CD4-positive, alpha-beta memory T cell (primary cell): Measurements from ENCODE around the gene GAP43. TPM values are rescaled to one million over a fixed set of nuclear protein-coding genes. Genes with fewer than 3 reads are reported as not detected.
A peak's percentile ranks its signal among the peaks of the same experiment; 100 is the strongest.

ENCODE experiments used
- CTCF ChIA-PET: fragments of 350-600 bp; sonication (Branson Sonifier 250); formaldehyde crosslinking; loops from one replicate; lab custom pipeline; 2021; ENCODE audit warnings: inconsistent platforms; ENCODE audit not compliant: partially characterized antibody; lab: Charles Lee
- POLR2A ChIA-PET: fragments of 350-600 bp; sonication (Branson Sonifier 250); formaldehyde crosslinking; loops from one replicate; lab custom pipeline; 2021; ENCODE audit not compliant: partially characterized antibody; lab: Charles Lee
- DNase-seq, 5 donors: peaks; one replicate each; pipeline versions ENCODE4 v3.0.0 to v3.0.0-alpha.2; 2020 to 2022; ENCODE audit warnings: mixed read lengths in 1 of 5
- H3K27ac ChIP-seq: one replicate; pipeline ENCODE4 v1.7.0; 2013; ENCODE audit warnings: low read depth, low read length
- H3K27me3 ChIP-seq: 2 replicates; pipeline ENCODE4 v1.7.0; 2013; ENCODE audit warnings: mild to moderate bottlenecking, low read length, moderate library complexity; ENCODE audit not compliant: insufficient read depth
- H3K36me3 ChIP-seq: 2 replicates; pipeline ENCODE4 v1.7.0; 2013; ENCODE audit warnings: mild to moderate bottlenecking, low read length, moderate library complexity; ENCODE audit not compliant: insufficient read depth
- H3K4me1 ChIP-seq: 2 replicates; pipeline ENCODE4 v1.7.0; 2013; ENCODE audit warnings: mild to moderate bottlenecking, low read length, moderate library complexity; ENCODE audit not compliant: insufficient read depth
- H3K4me3 ChIP-seq, 2 donors: one replicate each; pipeline ENCODE4 v1.7.0; 2013; ENCODE audit warnings: low read length in 2 of 2, mild to moderate bottlenecking in 1 of 2
- H3K9me3 ChIP-seq, 2 donors: one replicate each; pipeline ENCODE4 v1.7.0; 2013; ENCODE audit warnings: low read length in 2 of 2, control low read depth in 1 of 2; ENCODE audit not compliant: control insufficient read depth in 1 of 2
- H3K27ac Mint-ChIP-seq, 7 donors: one replicate each; pipeline ENCODE4 v1.8.0; 2020 to 2021; ENCODE audit warnings: mixed read lengths in 7 of 7, mild to moderate bottlenecking in 6 of 7, inconsistent platforms in 3 of 7, moderate library complexity in 3 of 7
- H3K27me3 Mint-ChIP-seq, 2 donors: one replicate each; pipeline ENCODE4 v1.8.0; 2020 to 2021; ENCODE audit warnings: mixed read lengths in 2 of 2
- H3K36me3 Mint-ChIP-seq, 2 donors: one replicate each; pipeline ENCODE4 v1.8.0; 2020 to 2021; ENCODE audit warnings: mixed read lengths in 2 of 2, inconsistent platforms in 1 of 2, mild to moderate bottlenecking in 1 of 2
- H3K4me1 Mint-ChIP-seq, 4 donors: one replicate each; pipeline ENCODE4 v1.8.0; 2020 to 2021; ENCODE audit warnings: mixed read lengths in 4 of 4, mild to moderate bottlenecking in 1 of 4
- H3K4me3 Mint-ChIP-seq, 8 donors: one replicate each; pipeline ENCODE4 v1.8.0; 2020 to 2021; ENCODE audit warnings: mixed read lengths in 8 of 8, mild to moderate bottlenecking in 7 of 8, moderate library complexity in 6 of 8, inconsistent platforms in 3 of 8
- H3K9me3 Mint-ChIP-seq, 8 donors: one replicate each; pipeline ENCODE4 v1.8.0; 2020 to 2021; ENCODE audit warnings: mixed read lengths in 8 of 8, mild to moderate bottlenecking in 5 of 8, inconsistent platforms in 3 of 8, moderate library complexity in 1 of 8
- intact Hi-C: fragments of 100-400 bp; cut with micrococcal nuclease; formaldehyde crosslinking; loops from one replicate; pipeline ENCODE4 v1.15.1; 2023
- polyA plus RNA-seq, 2 donors: library from polyadenylated mRNA; unstranded; fragments of 300-500 nt; fragmentation: Illumina TruSeq; gene quantifications; one replicate each; pipeline ENCODE4 v1.2.3, GENCODE V29; 2021
- total RNA-seq, 2 experiments: library from RNA; stranded (reverse); gene quantifications; one replicate each; pipeline ENCODE4 v1.2.3, GENCODE V29; 2021

The GAP43 gene
- total and polyA plus RNA-seq, 4 experiments from 2014 or later: not detected

DNA sequence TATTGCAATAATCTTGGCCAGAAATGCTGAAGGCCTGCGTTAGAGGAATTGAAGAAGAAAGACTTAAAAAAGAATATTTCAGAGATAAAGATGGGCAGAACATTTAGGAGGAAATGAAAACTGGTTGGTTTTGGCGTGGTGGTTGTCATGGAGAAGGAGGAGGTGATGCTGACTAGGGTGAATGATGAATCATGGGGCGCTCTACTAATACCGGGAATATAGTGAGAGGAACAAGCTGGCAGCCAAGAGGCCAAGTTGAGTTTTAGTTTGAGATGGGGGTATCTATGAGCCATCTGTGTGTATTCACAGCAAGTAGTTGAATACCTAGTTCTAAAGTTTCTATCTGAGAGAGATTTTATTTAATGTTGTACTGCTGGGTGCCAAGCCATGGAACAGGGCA, 6.8 kb upstream of the GAP43 start:
- no peaks in the 10 kb centered on the region for H3K4me1 Mint-ChIP-seq
- H3K27me3 Mint-ChIP-seq: peaks cover 5 to 7% of the 10 kb centered on the region in 2 donors
- intact Hi-C loops: no loop called here

DNA sequence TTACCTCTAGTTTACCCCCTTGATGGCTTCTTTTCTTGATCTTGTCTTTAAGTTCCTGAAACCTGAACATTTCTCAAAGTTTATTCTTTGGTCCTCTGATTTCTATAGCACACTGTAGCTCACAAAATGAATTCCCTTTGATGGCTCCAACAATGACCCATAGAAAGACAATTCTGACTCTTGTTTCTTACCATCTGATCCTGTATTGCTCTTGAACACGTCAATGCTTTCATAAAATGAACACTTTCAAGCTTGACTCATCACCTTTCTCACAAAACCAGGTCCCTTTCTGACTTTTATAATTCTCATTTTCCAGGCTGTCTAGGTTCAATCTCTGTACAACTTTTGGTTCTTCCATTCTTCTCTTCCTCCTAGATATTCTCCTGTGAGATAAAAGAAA, 5.7 kb upstream of the GAP43 start:
- Histone ChIP-seq H3K36me3 (no peaks in the 10 kb centered on the region), H3K4me3 (no peak overlapping the region), H3K9me3 (no peaks in the 10 kb centered on the region), H3K27ac (no peak overlapping the region), H3K27me3 (no peaks in the 10 kb centered on the region), H3K4me1 (no peaks in the 10 kb centered on the region)
- DNase-seq: no peak
- no peaks in the 10 kb centered on the region for H3K4me1 Mint-ChIP-seq
- ChIA-PET POLR2A (no interaction called here), CTCF (no interaction called here)
- peaks cover 3 to 6% of the 10 kb centered on the region in 2 donors for H3K27me3 Mint-ChIP-seq
- H3K27ac Mint-ChIP-seq: no peak overlapping the region
- peaks cover 0 to 1% (median 0%) of the 10 kb centered on the region in 8 donors for H3K9me3 Mint-ChIP-seq
- intact Hi-C loops: no loop called here
- no peak overlapping the region for H3K4me3 Mint-ChIP-seq
- no peaks in the 10 kb centered on the region for H3K36me3 Mint-ChIP-seq

More for the DNA sequence above, 6.8 kb upstream of the GAP43 start:
- no peaks in the 10 kb centered on the region for H3K27me3 ChIP-seq
- H3K36me3 ChIP-seq: no peaks in the 10 kb centered on the region
- no peak overlapping the region for H3K4me3 Mint-ChIP-seq
- H3K36me3 Mint-ChIP-seq: no peaks in the 10 kb centered on the region
- peaks cover 0 to 2% (median 0%) of the 10 kb centered on the region in 8 donors for H3K9me3 Mint-ChIP-seq
- no peak overlapping the region for H3K27ac ChIP-seq
- CTCF ChIA-PET: no interaction called here
- no peaks in the 10 kb centered on the region for H3K9me3 ChIP-seq
- H3K4me1 ChIP-seq: no peaks in the 10 kb centered on the region
- no peak overlapping the region for H3K27ac Mint-ChIP-seq
- no peak overlapping the region for H3K4me3 ChIP-seq
- POLR2A ChIA-PET: no interaction called here
- no peak for DNase-seq

DNA sequence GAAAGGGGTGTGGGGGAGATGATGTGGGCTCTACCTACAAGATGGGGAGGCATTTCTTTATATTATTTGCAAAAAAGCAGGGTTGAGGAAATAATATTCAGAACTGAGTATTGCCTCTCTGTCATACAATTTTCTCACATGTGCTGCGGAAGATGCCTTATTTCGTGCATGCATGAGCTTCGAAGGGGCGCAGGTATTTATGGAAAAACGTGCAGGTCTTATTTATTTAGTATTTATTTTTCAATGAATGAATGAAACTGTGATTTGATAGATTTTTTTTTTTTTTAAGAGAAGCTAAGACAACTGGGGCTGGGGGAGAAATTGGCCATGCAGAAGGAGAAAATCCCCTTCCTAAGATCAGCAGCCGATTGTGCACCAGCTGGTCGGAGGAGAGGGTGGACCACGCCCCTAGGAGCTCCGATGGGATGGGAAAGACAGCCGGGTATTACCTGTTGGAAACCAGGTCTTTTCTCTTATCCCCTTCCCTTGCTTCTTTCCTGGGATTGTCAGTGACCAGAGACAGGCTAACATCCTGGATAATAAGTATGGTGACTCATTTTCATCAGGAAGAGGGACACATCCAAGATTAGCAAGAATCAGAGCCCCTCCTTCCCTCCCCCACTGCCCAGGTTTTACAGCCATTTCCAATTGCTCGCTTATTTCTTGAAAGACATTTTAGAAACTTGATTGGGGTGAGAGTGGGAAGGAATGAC, 875 bp downstream of the GAP43 start:
- Mint-ChIP-seq H3K27ac (no peak overlapping the region), H3K9me3 (peaks cover 0 to 1% (median 0%) of the 10 kb centered on the region in 8 donors), H3K4me3 (peak overlapping the region in 5 of 8 donors; percentile 1 to 62 (median 33)), H3K36me3 (no peaks in the 10 kb centered on the region), H3K27me3 (peaks cover 18 to 26% of the 10 kb centered on the region in 2 donors), H3K4me1 (peaks cover 0 to 13% (median 9%) of the 10 kb centered on the region in 4 donors)
- no peaks in the 10 kb centered on the region for H3K36me3 ChIP-seq
- intact Hi-C loops: no loop called here
- H3K27me3 ChIP-seq: peaks cover 7% of the 10 kb centered on the region
- peaks cover 14% of the 10 kb centered on the region for H3K4me1 ChIP-seq
- no peak overlapping the region for H3K4me3 ChIP-seq
- no peak overlapping the region for H3K27ac ChIP-seq
- CTCF ChIA-PET: no interaction called here
- DNase-seq: no peak
- POLR2A ChIA-PET: no interaction called here
- no peaks in the 10 kb centered on the region for H3K9me3 ChIP-seq

- CTCF ChIA-PET: no interaction called here
- no peaks in the 10 kb centered on the region for H3K9me3 Mint-ChIP-seq
- H3K27me3 ChIP-seq: peaks cover 7% of the 10 kb centered on the region
- H3K27ac Mint-ChIP-seq: no peak overlapping the region
- H3K27ac ChIP-seq: no peak overlapping the region
- peaks cover 14% of the 10 kb centered on the region for H3K4me1 ChIP-seq
- no peaks in the 10 kb centered on the region for H3K9me3 ChIP-seq
- H3K36me3 Mint-ChIP-seq: no peaks in the 10 kb centered on the region
- no peak overlapping the region for H3K4me3 ChIP-seq
- POLR2A ChIA-PET: no interaction called here
- H3K27me3 Mint-ChIP-seq: peaks cover 18 to 26% of the 10 kb centered on the region in 2 donors
- intact Hi-C loops: no loop called here
- no peak for DNase-seq
- no peaks in the 10 kb centered on the region for H3K36me3 ChIP-seq
- no peak overlapping the region for H3K4me3 Mint-ChIP-seq
- peaks cover 0 to 13% (median 9%) of the 10 kb centered on the region in 4 donors for H3K4me1 Mint-ChIP-seq
Observed at GRCh38 chr3:115624901-115625300, 1.6 kb downstream of the GAP43 start.

DNA sequence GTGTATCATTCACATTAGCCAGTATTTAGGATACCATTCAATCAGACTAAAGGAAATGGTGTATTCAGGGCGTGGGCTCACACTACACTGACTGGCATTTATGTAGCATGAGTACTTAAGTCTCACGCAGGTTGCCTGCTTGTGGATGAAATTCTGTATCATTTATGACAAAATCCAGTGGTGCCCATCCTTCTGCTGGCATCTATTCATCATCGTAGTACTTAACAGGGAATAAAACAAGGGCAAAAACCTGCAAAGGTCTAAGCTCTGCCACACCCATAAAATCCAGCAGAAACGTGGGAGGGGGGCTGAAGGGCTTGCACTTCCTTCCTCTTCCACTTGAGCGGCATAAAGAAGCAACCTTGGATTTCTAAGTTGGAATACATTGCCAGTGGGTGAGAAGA, 2.7 kb downstream of the GAP43 start:
- Histone ChIP-seq H3K9me3 (no peaks in the 10 kb centered on the region), H3K27me3 (peaks cover 7% of the 10 kb centered on the region), H3K27ac (no peak overlapping the region), H3K36me3 (no peaks in the 10 kb centered on the region), H3K4me1 (peaks cover 14% of the 10 kb centered on the region), H3K4me3 (no peak overlapping the region)
- Mint-ChIP-seq H3K4me1 (peaks cover 0 to 13% (median 9%) of the 10 kb centered on the region in 4 donors), H3K36me3 (no peaks in the 10 kb centered on the region), H3K9me3 (no peaks in the 10 kb centered on the region), H3K4me3 (no peak overlapping the region), H3K27ac (no peak overlapping the region), H3K27me3 (peaks cover 24 to 29% of the 10 kb centered on the region in 2 donors)
- CTCF ChIA-PET: no interaction called here
- no peak for DNase-seq
- intact Hi-C loops: no loop called here
- POLR2A ChIA-PET: no interaction called here

GRCh38 chr3:115626721-115627120, 3.4 kb downstream of the GAP43 start:
- Histone ChIP-seq H3K9me3 (no peaks in the 10 kb centered on the region), H3K4me1 (peaks cover 14% of the 10 kb centered on the region), H3K4me3 (no peak overlapping the region), H3K27ac (no peak overlapping the region), H3K27me3 (peaks cover 7% of the 10 kb centered on the region), H3K36me3 (no peaks in the 10 kb centered on the region)
- ChIA-PET POLR2A (no interaction called here), CTCF (no interaction called here)
- no peaks in the 10 kb centered on the region for H3K36me3 Mint-ChIP-seq
- H3K4me1 Mint-ChIP-seq: peaks cover 0 to 13% (median 9%) of the 10 kb centered on the region in 4 donors
- H3K4me3 Mint-ChIP-seq: no peak overlapping the region
- intact Hi-C loops: no loop called here
- no peak overlapping the region for H3K27ac Mint-ChIP-seq
- DNase-seq: no peak
- no peaks in the 10 kb centered on the region for H3K9me3 Mint-ChIP-seq
- peaks cover 24 to 29% of the 10 kb centered on the region in 2 donors for H3K27me3 Mint-ChIP-seq

DNA sequence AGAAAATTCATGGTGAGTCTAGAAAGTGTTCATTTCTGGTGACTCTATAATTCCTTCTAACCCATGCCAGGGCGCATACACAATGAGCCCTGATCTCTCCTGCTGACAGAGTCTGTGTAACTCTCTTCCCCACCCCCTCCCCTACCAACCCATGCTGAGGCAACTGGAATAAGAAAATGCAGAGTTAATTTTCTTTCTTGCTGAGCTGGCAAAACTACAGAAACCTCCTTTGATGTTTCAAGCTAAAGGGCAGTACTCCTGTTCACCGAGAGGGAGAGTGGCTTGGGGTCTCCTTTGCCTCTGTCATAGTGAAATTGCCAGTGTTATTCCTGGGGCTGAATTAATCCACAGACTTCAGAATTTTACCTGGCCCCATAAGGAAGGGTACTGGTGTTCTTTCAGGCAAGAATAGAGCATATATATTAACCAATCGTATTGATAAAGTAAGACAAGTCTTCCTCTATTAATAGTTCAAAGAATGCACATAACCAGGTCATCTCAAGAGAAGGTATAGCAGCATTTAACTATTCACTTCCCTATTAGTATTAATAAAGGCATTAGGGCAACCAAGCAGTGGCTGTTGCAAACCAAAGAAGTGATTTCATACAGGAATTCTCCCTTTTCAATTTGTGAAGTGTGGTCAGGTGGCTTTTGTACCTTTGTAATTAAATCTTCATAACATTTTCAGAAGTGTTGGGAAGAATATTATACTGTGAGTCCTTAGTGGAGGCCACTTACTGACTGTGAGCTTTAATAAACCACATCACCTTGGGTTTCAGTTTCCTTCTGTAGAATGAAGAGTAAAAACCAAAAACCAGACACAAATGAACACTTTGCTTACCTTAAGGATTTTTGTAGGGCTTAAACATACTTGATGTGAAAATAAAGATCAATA, 4.1 kb downstream of the GAP43 start:
- Histone ChIP-seq H3K4me1 (peaks cover 14% of the 10 kb centered on the region), H3K4me3 (no peak overlapping the region), H3K27ac (no peak overlapping the region), H3K36me3 (no peaks in the 10 kb centered on the region), H3K9me3 (no peaks in the 10 kb centered on the region), H3K27me3 (peaks cover 7% of the 10 kb centered on the region)
- no peaks in the 10 kb centered on the region for H3K36me3 Mint-ChIP-seq
- POLR2A ChIA-PET: no interaction called here
- no peak for DNase-seq
- intact Hi-C loops: no loop called here
- H3K4me1 Mint-ChIP-seq: peaks cover 0 to 13% (median 9%) of the 10 kb centered on the region in 4 donors
- H3K9me3 Mint-ChIP-seq: no peaks in the 10 kb centered on the region
- CTCF ChIA-PET: interaction anchor here (1.0 kb wide), 1 partner anchor 188 kb away, joined by 3 read pairs; no protein-coding TSS in a partner anchor
- H3K4me3 Mint-ChIP-seq: no peak overlapping the region
- peaks cover 21 to 31% of the 10 kb centered on the region in 2 donors for H3K27me3 Mint-ChIP-seq
- H3K27ac Mint-ChIP-seq: no peak overlapping the region
